Mesothelial cell of epicardium (in vitro differentiated cells): Measurements from ENCODE around the gene PIM3. TPM values are rescaled to one million over a fixed set of nuclear protein-coding genes. Genes with fewer than 3 reads are reported as not detected.

Experiments used
- DNase-seq, 2 experiments: peaks; one replicate each; pipeline ENCODE4 v3.0.0; 2021; ENCODE audit warnings: low spot score in 2 of 2; ENCODE audit not compliant: unreplicated experiment in 2 of 2
- H3K27ac Mint-ChIP-seq: 2 replicates; pipeline ENCODE4 v1.8.0; 2021; ENCODE audit warnings: mixed read lengths
- H3K27me3 Mint-ChIP-seq: 2 replicates; pipeline ENCODE4 v1.8.0; 2021; ENCODE audit warnings: low read depth, mixed read lengths
- H3K36me3 Mint-ChIP-seq: 2 replicates; pipeline ENCODE4 v1.8.0; 2021; ENCODE audit warnings: mixed read lengths
- H3K4me1 Mint-ChIP-seq: 2 replicates; pipeline ENCODE4 v1.8.0; 2021; ENCODE audit warnings: mixed read lengths
- H3K4me3 Mint-ChIP-seq: 2 replicates; pipeline ENCODE4 v1.8.0; 2021; ENCODE audit warnings: mild to moderate bottlenecking, moderate library complexity, mixed read lengths
- H3K9me3 Mint-ChIP-seq: 2 replicates; pipeline ENCODE4 v1.8.0; 2021; ENCODE audit warnings: mixed read lengths
- CTCF ChIP-seq: fragments of 200-600 bp; sonication (generic); IDR thresholded peaks from one replicate; pipeline ENCODE4 v1.5.0; 2021; ENCODE audit warnings: antibody characterized with exemption; ENCODE audit not compliant: unreplicated experiment
- total RNA-seq: library from RNA; stranded (reverse); gene quantifications from 3 replicates; pipeline ENCODE4 v1.2.1, GENCODE V29; 2021

The PIM3 gene
- total RNA-seq, 1 donor from 2014 or later: 59.8 TPM

DNA sequence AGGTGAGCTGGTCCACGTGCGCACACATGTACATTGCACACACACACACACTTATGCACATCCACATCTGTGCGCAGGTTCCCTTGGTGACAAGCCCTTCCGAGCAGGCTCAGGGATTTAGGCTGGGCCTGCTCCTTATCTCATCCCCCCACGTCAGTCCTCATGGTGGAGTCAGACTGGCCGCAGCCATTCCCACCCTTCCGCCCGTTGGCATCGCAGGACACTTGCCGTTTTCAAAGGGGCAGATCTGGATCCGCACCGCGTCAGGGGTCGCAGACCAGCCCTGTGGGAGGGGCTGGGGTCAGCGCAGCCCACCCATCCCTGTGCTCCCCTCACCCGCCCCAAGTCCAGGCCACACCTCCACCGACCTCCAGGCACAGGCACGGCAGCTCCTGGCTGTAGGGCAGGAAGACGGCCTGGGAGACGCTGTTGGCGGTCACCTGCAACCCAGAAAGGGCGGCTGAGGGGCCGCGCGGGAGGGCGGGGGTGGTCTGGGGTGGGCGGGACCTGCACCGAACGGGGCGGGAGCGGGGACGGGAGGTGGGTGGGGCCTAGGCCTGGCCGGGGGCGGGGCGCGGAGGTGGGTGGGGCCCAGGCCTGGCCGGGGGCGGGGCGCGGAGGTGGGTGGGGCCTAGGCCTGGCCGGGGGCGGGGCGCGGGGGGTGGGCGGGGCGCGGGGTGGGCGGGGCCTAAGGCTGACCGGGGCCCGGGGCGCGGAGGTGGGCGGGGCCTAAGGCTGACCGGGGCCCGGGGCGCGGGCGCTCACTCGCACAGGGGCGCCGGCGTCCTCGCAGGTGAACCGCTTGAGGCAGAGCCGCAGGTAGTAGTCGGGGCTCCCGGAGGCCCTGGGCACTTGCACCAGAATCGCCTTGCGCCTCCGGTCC is 38.7 kb downstream of the PIM3 start:
- Mint-ChIP-seq H3K36me3 (no peaks in the 10 kb centered on the region), H3K27me3 (peaks cover 40% of the 10 kb centered on the region), H3K27ac (no peak overlapping the region), H3K9me3 (no peaks in the 10 kb centered on the region), H3K4me3 (peak overlapping the region; percentile 34), H3K4me1 (peaks cover 6% of the 10 kb centered on the region)
- DNase-seq: no peak
- no peak for TF ChIP-seq CTCF

DNA sequence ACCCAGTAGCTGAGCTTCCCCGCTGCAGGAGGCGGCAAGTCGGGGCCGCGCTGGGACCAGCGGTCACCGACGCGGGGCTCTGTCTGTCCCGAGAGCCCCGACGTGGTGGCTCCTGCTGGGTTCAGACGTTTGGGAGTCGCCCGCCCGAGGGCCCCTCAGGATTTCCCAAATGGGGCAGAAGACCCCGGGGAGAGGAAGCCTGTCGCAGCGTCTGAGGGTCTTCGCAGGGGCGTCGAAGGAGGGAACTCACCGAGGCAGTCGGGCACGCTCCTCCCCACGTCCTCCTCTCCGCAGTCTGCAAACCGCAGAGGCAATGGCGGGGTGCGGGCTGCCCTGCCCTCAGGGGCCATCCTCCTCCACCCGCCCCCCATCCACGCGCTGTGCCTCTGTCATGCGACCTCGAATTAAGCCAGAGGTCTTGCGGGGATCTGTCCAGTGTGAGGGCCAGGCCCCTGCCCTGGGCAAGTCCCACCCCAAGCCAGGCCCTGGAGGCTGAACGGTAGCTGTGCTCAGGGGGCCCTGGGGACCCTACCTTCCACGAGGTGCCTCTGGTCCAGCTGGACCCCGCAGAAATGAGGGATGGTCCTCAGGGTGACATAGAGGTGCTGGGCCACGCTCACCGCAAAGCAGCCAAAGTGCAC is 39.5 kb downstream of the PIM3 start:
- H3K27me3 Mint-ChIP-seq: peaks cover 47% of the 10 kb centered on the region
- TF ChIP-seq CTCF: no peak
- H3K36me3 Mint-ChIP-seq: no peaks in the 10 kb centered on the region
- no peak overlapping the region for H3K27ac Mint-ChIP-seq
- H3K4me1 Mint-ChIP-seq: peaks cover 6% of the 10 kb centered on the region
- peak overlapping the region; percentile 17 for H3K4me3 Mint-ChIP-seq
- no peaks in the 10 kb centered on the region for H3K9me3 Mint-ChIP-seq
- DNase-seq: no peak

DNA sequence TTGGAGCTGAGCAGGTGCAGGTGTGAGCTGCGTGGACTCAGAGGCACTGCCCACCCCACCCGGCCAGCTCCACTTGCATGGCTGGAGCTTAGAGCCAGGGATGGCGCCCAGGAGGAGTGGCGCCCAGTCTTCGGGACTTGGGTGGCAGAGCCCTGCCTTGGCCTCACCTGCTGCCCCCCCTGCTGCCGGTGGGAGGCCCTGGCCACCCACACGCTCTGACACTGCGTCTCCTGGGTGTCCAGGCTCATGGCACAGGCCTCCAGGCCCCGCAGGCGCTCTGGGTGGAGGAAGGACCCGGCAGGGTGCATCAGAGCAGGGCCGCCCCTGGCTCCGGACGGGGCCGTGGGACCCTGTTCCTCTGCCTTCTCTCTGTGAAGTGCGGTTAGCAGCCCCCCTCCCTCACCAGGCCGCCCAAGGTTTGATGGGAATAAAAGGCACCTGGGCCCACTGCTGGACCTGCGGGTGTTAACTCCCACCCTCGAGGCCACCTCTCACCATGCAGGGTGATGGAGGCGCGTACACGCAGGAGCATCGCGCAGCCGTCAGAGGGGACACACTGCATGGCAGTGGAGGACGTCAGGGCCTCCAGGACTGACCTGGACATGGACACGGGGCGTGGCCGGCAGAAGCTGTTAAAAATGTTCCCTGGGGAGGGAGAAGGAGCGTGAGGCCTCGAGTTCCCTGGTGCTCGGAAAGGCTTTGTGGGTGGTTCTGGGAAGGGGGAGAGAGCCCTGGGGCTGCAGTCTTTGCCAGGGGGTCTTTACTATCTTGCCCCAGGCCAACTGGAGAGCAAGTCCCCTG is 40.2 kb downstream of the PIM3 start:
- H3K9me3 Mint-ChIP-seq: no peaks in the 10 kb centered on the region
- DNase-seq: no peak
- no peak overlapping the region for H3K4me3 Mint-ChIP-seq
- H3K4me1 Mint-ChIP-seq: peaks cover 6% of the 10 kb centered on the region
- H3K27ac Mint-ChIP-seq: no peak overlapping the region
- peaks cover 49% of the 10 kb centered on the region for H3K27me3 Mint-ChIP-seq
- H3K36me3 Mint-ChIP-seq: no peaks in the 10 kb centered on the region
- TF ChIP-seq CTCF: no peak

GRCh38 chr22:50001388-50002231 is 41.0 kb downstream of the PIM3 start:
- peaks cover 49% of the 10 kb centered on the region for H3K27me3 Mint-ChIP-seq
- no peak for TF ChIP-seq CTCF
- H3K4me3 Mint-ChIP-seq: no peak overlapping the region
- peaks cover 6% of the 10 kb centered on the region for H3K4me1 Mint-ChIP-seq
- no peaks in the 10 kb centered on the region for H3K9me3 Mint-ChIP-seq
- H3K36me3 Mint-ChIP-seq: no peaks in the 10 kb centered on the region
- DNase-seq: no peak
- H3K27ac Mint-ChIP-seq: no peak overlapping the region

GRCh38 chr22:50002791-50003190 is 42.2 kb downstream of the PIM3 start:
- no peaks in the 10 kb centered on the region for H3K36me3 Mint-ChIP-seq
- peaks cover 51% of the 10 kb centered on the region for H3K27me3 Mint-ChIP-seq
- no peak for TF ChIP-seq CTCF
- no peaks in the 10 kb centered on the region for H3K9me3 Mint-ChIP-seq
- peaks cover 6% of the 10 kb centered on the region for H3K4me1 Mint-ChIP-seq
- no peak overlapping the region for H3K27ac Mint-ChIP-seq
- no peak overlapping the region for H3K4me3 Mint-ChIP-seq
- DNase-seq: no peak
